ENCODE results near the gene CIB2.

DNA sequence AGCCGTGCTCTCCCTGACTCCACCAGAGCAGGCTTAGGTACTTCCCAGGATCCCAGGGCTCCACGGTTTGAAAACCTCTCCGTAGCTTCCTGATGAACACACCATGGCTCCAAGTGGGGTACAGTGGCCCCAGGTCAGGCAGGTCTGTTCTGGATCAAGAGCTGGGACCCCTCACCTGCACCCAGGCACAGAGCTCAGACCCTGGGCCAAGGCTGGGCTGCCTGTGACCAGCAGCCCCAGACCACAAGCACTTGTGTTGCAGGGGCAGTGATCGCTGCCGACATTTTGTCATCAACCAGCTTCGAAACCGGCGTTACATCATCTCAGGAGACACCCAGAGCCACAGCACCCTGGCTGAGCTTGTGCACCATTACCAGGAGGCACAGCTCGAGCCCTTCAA, 33.6 kb downstream of the CIB2 start:
- TF ChIP-seq REST (IDR thresholded peaks at IDR 0.05) (no peak), JUNB (IDR thresholded peaks at IDR 0.05) (no peak), POLR2A (IDR thresholded peaks at IDR 0.05; ENCODE audit: low read length) (no peak), MYC (IDR thresholded peaks at IDR 0.05; ENCODE audit: borderline replicate concordance, low read length) (no peak), MAZ (IDR thresholded peaks at IDR 0.05; ENCODE audit: borderline replicate concordance, low read depth, low read length) (no peak), HDAC2 (IDR thresholded peaks at IDR 0.05) (no peak), USF2 (IDR thresholded peaks at IDR 0.05) (no peak), RAD21 (conservative IDR thresholded peaks at IDR 0.05 in 1 of 2, IDR thresholded peaks at IDR 0.05 in 1 of 2) (no peak), JUN (IDR thresholded peaks at IDR 0.05) (no peak), POLR2AphosphoS2 (conservative IDR thresholded peaks at IDR 0.05; ENCODE audit: low read length) (no peak), CBX2 (IDR thresholded peaks at IDR 0.05; ENCODE audit: borderline replicate concordance, low read depth) (no peak)
- TF ChIP-seq, protein P1, sequence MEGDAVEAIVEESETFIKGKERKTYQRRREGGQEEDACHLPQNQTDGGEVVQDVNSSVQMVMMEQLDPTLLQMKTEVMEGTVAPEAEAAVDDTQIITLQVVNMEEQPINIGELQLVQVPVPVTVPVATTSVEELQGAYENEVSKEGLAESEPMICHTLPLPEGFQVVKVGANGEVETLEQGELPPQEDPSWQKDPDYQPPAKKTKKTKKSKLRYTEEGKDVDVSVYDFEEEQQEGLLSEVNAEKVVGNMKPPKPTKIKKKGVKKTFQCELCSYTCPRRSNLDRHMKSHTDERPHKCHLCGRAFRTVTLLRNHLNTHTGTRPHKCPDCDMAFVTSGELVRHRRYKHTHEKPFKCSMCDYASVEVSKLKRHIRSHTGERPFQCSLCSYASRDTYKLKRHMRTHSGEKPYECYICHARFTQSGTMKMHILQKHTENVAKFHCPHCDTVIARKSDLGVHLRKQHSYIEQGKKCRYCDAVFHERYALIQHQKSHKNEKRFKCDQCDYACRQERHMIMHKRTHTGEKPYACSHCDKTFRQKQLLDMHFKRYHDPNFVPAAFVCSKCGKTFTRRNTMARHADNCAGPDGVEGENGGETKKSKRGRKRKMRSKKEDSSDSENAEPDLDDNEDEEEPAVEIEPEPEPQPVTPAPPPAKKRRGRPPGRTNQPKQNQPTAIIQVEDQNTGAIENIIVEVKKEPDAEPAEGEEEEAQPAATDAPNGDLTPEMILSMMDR (IDR thresholded peaks at IDR 0.05): no peak
- TF ChIP-seq, protein P2, sequence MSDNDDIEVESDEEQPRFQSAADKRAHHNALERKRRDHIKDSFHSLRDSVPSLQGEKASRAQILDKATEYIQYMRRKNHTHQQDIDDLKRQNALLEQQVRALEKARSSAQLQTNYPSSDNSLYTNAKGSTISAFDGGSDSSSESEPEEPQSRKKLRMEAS (IDR thresholded peaks at IDR 0.05): no peak
- TF ChIP-seq, protein P3, sequence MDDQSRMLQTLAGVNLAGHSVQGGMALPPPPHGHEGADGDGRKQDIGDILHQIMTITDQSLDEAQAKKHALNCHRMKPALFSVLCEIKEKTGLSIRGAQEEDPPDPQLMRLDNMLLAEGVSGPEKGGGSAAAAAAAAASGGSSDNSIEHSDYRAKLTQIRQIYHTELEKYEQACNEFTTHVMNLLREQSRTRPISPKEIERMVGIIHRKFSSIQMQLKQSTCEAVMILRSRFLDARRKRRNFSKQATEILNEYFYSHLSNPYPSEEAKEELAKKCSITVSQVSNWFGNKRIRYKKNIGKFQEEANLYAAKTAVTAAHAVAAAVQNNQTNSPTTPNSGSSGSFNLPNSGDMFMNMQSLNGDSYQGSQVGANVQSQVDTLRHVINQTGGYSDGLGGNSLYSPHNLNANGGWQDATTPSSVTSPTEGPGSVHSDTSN (IDR thresholded peaks at IDR 0.05): no peak

Data from A549 (cell line).